GM18870 (cell line): Measurements from ENCODE around the gene ZBTB40.

Experiments
- ATAC-seq: cut with Tn5 transposase; IDR thresholded peaks from one replicate; pipeline ENCODE4 v1.9.1; 2021; ENCODE audit warnings: moderate library complexity; ENCODE audit not compliant: unreplicated experiment

ZBTB40 gene

GRCh38 chr1:22420455-22421053 is 31.1 kb upstream of the ZBTB40 start:
- no peak for ATAC-seq

- no peak for ATAC-seq
These were observed 24.9 kb upstream of the ZBTB40 start for GRCh38 chr1:22426781-22427180.

- no peak for ATAC-seq
These were observed 23.0 kb upstream of the ZBTB40 start for GRCh38 chr1:22428672-22429071.

- ATAC-seq = no peak
These were observed 19.7 kb upstream of the ZBTB40 start for GRCh38 chr1:22431965-22432364.

- no peak for ATAC-seq
These were observed 16.9 kb upstream of the ZBTB40 start for GRCh38 chr1:22434717-22435116.

- no peak for ATAC-seq
These were observed 14.7 kb upstream of the ZBTB40 start for GRCh38 chr1:22436948-22437347.

- no peak for ATAC-seq
These were observed 14.1 kb upstream of the ZBTB40 start for GRCh38 chr1:22437573-22437972.

- ATAC-seq = no peak
These were observed 11.1 kb upstream of the ZBTB40 start for GRCh38 chr1:22440582-22440981.

- ATAC-seq = no peak
These were observed 9.3 kb upstream of the ZBTB40 start for GRCh38 chr1:22442212-22442894.

- ATAC-seq = no peak
These were observed 8.3 kb upstream of the ZBTB40 start for GRCh38 chr1:22443332-22443731.

GRCh38 chr1:22444856-22445255 is 6.8 kb upstream of the ZBTB40 start:
- no peak for ATAC-seq

GRCh38 chr1:22447621-22448111 is 4.0 kb upstream of the ZBTB40 start:
- ATAC-seq = no peak

GRCh38 chr1:22449636-22450035 is 2.0 kb upstream of the ZBTB40 start:
- ATAC-seq = no peak

- no peak for ATAC-seq
These were observed 1.2 kb upstream of the ZBTB40 start for GRCh38 chr1:22450351-22451021.

- peak; percentile 6 for ATAC-seq
These were observed 868 bp downstream of the ZBTB40 start for GRCh38 chr1:22452481-22452957.

- ATAC-seq = no peak
These were observed 1.5 kb downstream of the ZBTB40 start for GRCh38 chr1:22453181-22453580.

GRCh38 chr1:22454476-22455056 is 2.9 kb downstream of the ZBTB40 start:
- ATAC-seq = no peak

- no peak for ATAC-seq
These were observed 5.7 kb downstream of the ZBTB40 start for GRCh38 chr1:22457345-22457744.

GRCh38 chr1:22457836-22458235 is 6.2 kb downstream of the ZBTB40 start:
- no peak for ATAC-seq

GRCh38 chr1:22461100-22461499 is 9.4 kb downstream of the ZBTB40 start:
- no peak for ATAC-seq

- ATAC-seq = no peak
These were observed 10.3 kb downstream of the ZBTB40 start for GRCh38 chr1:22461678-22462527.
